GM12874 (cell line): ENCODE measurements around the gene COG5.

ENCODE experiments used
- TF ChIP-seq, protein P1 (sequence below): IDR thresholded peaks from 2 replicates; pipeline ENCODE4 v1.5.1; 2011; ENCODE audit warnings: low read depth, mild to moderate bottlenecking, control low read depth, low read length, moderate library complexity; ENCODE audit not compliant: insufficient read depth

COG5 gene

DNA sequence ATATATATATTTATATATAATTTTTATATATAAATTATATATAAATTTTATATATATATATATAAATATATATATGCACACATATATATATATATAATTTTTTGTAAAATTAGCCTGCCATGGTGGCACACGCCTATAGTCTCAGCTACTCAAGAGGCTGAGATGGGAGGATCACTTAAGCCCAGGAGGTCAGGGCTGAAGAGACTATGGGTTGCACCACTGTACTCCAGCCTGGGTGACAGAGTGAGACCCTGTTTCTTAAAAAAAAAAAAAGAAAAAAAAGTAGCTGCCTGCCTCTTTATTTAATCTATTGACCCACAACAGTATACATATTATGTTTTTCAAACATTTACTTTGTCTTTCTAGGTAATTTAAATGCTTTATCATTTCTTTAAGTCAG is 35.5 kb upstream of the COG5 start:
- TF ChIP-seq, protein P1, sequence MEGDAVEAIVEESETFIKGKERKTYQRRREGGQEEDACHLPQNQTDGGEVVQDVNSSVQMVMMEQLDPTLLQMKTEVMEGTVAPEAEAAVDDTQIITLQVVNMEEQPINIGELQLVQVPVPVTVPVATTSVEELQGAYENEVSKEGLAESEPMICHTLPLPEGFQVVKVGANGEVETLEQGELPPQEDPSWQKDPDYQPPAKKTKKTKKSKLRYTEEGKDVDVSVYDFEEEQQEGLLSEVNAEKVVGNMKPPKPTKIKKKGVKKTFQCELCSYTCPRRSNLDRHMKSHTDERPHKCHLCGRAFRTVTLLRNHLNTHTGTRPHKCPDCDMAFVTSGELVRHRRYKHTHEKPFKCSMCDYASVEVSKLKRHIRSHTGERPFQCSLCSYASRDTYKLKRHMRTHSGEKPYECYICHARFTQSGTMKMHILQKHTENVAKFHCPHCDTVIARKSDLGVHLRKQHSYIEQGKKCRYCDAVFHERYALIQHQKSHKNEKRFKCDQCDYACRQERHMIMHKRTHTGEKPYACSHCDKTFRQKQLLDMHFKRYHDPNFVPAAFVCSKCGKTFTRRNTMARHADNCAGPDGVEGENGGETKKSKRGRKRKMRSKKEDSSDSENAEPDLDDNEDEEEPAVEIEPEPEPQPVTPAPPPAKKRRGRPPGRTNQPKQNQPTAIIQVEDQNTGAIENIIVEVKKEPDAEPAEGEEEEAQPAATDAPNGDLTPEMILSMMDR: no peak

DNA sequence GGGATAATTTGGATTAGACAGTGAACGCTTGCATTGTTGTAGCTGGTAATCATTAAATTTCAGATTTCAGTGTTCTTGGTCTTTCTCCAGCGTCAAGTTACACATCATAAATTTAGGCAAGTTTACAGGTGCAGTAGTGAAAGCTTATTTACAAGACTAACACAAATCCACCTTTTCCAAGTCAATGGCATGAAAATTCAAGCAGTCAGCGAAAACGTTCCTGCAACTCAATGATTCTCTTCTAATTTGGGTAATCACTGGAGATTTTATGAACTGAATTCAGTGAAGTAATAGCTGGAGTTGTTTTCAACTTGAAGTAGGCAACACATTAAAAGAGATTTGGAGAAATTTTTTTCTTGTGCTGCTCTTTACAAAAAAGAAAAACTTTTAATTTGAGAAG is 34.2 kb upstream of the COG5 start:
- TF ChIP-seq, protein P1: no peak

DNA sequence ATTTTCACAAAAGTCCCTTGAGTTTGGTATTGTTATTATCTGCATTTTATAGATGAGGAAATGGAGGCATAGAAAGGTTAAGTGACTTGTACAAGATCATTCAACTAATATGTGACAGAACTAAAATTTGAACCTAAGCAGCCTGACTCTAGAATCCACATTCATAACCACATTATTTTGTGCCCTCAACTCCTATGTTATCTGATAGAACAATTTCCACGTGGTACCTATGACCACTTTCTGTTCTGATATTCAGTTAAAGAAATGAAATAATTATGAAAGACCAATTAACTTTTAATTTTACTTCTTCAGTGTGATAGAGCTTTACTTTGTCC is 33.8 kb upstream of the COG5 start:
- TF ChIP-seq, protein P1: no peak

DNA sequence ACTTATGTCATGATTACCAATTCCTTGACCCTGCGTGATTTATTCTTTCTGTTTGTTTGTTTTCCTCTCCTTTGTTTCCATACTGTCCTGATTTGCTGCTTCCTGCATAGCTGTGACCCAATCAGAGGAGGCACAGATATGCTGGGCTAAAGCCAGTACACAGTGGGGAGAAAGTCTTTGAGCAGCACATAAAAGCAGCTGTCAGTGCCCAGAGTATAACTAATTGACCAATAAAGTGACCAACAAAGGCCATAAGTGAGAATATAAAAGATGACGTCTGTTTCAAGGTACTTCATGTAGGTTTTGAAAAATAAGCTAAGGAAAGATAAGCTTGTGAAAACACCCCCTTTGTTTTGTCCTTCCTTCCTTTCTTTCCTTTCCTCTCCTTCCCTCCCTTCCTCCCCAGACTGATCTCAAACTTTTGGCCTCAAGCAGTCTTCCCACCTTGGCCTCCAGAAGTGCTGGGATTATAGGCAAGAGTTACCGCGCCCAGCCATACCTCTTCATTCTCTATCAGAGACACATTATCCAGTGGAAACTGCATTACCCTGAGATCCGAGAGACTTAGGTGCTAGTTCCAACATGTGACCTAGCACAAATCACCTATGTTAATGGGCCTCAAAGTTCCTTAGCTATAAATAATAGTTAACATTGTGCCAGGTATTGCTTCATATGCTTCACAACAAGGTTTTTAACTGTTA is 33.3 kb upstream of the COG5 start:
- TF ChIP-seq, protein P1: no peak

DNA sequence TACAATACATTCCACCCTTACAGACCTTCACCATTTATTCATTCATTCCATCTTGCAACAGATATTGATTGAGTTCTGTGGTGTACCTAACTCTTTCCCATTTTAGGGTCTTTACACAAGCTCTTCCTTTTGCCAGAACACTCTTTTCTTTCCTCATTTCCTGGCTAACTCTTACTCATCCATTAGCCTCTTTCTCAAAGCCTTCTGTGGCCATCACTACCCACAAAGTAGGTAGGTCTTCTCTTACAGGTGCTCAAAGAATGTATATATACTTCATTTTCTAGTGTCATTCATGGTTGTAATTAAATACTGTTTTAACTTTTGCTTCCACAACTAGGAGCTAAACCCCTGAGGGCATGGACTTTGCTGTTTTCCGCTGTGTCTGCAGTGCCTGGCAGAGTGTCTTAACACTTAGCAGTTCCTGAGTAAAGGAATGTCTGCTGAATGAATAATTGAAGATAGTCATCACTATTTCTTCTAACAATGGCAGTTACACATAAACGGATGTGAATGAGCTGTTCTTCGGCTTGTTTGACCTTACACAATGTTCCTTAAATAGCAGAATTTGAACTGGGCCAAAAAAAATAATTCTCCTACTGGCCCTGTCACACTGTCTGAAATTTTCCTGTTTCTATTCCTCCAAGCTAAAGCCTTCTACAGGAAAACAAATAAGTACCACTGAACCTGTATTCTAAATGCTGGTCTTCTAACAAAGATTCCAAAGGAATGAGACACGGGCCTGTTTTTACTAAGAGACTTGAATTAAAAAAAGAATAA is 31.4 kb upstream of the COG5 start:
- TF ChIP-seq, protein P1: no peak

DNA sequence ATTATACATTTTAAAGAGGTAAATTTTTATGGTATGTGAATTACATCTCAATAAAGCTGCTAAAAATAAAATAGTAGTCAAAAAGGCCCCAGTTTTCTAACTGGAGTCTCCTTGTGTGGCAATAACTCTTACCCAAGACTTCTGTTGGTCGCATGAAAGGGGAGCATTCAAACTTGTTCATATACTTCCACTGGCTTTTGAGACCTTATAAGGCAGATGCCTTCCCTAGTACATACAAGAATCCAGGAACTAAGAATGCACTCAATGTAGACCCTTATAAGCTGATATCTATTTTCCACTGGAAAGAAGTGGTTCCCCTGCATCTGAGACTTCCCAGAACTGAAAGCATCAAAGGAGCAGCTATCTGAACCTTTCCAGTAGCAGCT is 29.3 kb upstream of the COG5 start:
- TF ChIP-seq, protein P1: no peak

DNA sequence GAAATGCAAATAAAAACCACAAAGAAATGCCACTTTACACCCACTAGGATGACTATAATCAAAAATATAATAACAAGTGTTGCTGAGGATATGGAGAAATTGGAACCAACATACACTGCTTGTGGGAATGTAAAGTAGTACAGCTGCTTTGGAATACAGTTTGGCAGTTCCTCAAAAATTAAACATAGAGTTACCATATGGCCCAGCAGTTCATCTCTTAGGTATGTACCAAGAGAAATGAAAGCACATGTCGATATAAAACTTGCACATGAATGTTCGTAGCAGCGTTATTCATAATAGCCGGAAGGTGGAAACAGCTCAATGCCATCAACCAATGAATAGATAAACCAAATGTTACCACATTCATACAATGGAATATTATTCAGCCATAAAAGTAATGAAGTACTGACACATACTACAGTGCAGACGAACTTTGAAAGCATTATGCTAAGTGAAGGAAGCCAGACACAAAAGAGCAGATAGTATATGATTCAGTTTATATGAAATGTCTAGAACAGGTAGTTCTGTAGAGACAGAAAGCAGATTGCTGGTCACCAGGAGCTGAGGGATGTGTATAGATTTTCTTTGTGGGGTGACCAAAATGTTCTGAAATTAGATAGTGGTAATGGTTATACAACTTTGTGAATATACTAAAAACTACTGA is 28.8 kb upstream of the COG5 start:
- TF ChIP-seq, protein P1: no peak
